ENCODE measurements around the gene MPDU1. TPM values are rescaled to one million over a fixed set of nuclear protein-coding genes. Genes with fewer than 3 reads are reported as not detected.
A peak's percentile ranks its signal among the peaks of the same experiment; 100 is the strongest.

MPDU1 gene
- total RNA-seq, 2 experiments from 2014 or later = 51.7 to 77.0 TPM

GRCh38 chr17:7574176-7574953, 9.3 kb upstream of the MPDU1 start:
- intact Hi-C loops (cut with DNase I, micrococcal nuclease) = loop anchor here (5.0 to 10.0 kb wide), 4 partner anchors 322 to 580 kb away; partner anchors contain the start of genes PER1 (in 2 of the 2), CTDNEP1 (in 1 of the 2), ELP5 (in 1 of the 2) and SLC16A11 (in 1 of the 2)
- no peaks in the 10 kb centered on the region for H3K9me3 Mint-ChIP-seq (ENCODE audit: low read depth)
- CTCF ChIA-PET = interaction anchor here (0.7 to 1.8 kb wide), 5 partner anchors 9 to 199 kb away, joined by 3 to 10 read pairs (median 3); partner anchors contain the start of genes MPDU1 and WRAP53

GRCh38 chr17:7575481-7575883, 8.2 kb upstream of the MPDU1 start:
- Mint-ChIP-seq H3K27me3 (no peaks in the 10 kb centered on the region), H3K27ac (peak overlapping the region; percentile 99), H3K4me1 (peaks cover 75% of the 10 kb centered on the region), H3K9me3 (ENCODE audit: low read depth) (no peaks in the 10 kb centered on the region), H3K4me3 (peak overlapping the region; percentile 94), H3K36me3 (ENCODE audit: low read depth) (peaks cover 87% of the 10 kb centered on the region)
- no peak for DNase-seq
- POLR2A ChIA-PET = interaction anchor here (0.7 to 1.0 kb wide), 6 partner anchors 8 to 292 kb away, joined by 3 to 7 read pairs (median 3); partner anchors contain the start of genes FXR2, MPDU1 and TMEM102
- CTCF ChIA-PET = interaction anchor here (1.0 to 1.8 kb wide), 3 partner anchors 8 to 178 kb away, joined by 4 to 10 read pairs (median 9); partner anchors contain the start of gene MPDU1
- ATAC-seq = no peak
- intact Hi-C loops (cut with DNase I, micrococcal nuclease) = loop anchor here (10.0 kb wide), 2 partner anchors 531 to 579 kb away; partner anchors contain the start of genes PER1 (in 1 of the 2) and SLC16A11 (in 1 of the 2)

More at GRCh38 chr17:7574176-7574953, 9.3 kb upstream of the MPDU1 start:
- Mint-ChIP-seq H3K27me3 (no peaks in the 10 kb centered on the region), H3K27ac (peak overlapping the region; percentile 99), H3K4me1 (peaks cover 65% of the 10 kb centered on the region), H3K4me3 (peak overlapping the region; percentile 94), H3K36me3 (ENCODE audit: low read depth) (peaks cover 88% of the 10 kb centered on the region)
- no peak for DNase-seq
- no peak for ATAC-seq
- POLR2A ChIA-PET = interaction anchor here (0.7 to 2.6 kb wide), 8 partner anchors 10 to 268 kb away, joined by 3 to 43 read pairs (median 6); partner anchors contain the start of genes MPDU1, NEURL4, TMEM102 and TMEM256

DNA sequence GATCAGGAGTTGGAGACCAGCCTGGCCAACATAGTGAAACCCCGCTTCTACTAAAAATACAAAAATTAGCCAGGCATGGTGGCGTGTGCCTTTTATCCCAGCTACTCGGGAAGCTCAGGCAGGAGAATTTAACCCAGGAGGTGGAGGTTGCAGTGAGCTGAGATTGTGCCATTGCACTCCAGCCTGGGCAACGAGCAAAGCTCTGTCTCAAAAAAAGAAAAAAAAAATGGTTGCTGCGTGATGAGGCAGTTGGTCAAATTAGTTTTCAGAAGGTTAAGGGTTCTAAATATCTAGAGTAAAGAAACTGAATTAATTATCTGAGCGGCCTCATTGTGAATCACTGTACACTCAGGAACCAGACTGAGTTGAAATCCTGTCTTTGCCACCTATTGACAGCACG, 7.7 kb upstream of the MPDU1 start:
- no peak for DNase-seq
- intact Hi-C loops (cut with DNase I, micrococcal nuclease) = loop anchor here (10.0 kb wide), 2 partner anchors 531 to 579 kb away; partner anchors contain the start of genes PER1 (in 1 of the 2) and SLC16A11 (in 1 of the 2)
- POLR2A ChIA-PET = interaction anchor here (0.7 to 1.0 kb wide), 7 partner anchors 8 to 293 kb away, joined by 3 to 7 read pairs (median 3); partner anchors contain the start of genes FXR2, MPDU1 and TMEM102
- H3K9me3 Mint-ChIP-seq (ENCODE audit: low read depth) = no peaks in the 10 kb centered on the region
- H3K27me3 Mint-ChIP-seq = no peaks in the 10 kb centered on the region
- H3K36me3 Mint-ChIP-seq (ENCODE audit: low read depth) = peaks cover 85% of the 10 kb centered on the region
- peak overlapping the region; percentile 99 for H3K27ac Mint-ChIP-seq
- peaks cover 77% of the 10 kb centered on the region for H3K4me1 Mint-ChIP-seq
- CTCF ChIA-PET = interaction anchor here (1.0 to 1.7 kb wide), 3 partner anchors 13 to 178 kb away, joined by 4 to 9 read pairs (median 4); no protein-coding TSS in a partner anchor
- no peak for ATAC-seq
- peak overlapping the region; percentile 94 for H3K4me3 Mint-ChIP-seq

DNA sequence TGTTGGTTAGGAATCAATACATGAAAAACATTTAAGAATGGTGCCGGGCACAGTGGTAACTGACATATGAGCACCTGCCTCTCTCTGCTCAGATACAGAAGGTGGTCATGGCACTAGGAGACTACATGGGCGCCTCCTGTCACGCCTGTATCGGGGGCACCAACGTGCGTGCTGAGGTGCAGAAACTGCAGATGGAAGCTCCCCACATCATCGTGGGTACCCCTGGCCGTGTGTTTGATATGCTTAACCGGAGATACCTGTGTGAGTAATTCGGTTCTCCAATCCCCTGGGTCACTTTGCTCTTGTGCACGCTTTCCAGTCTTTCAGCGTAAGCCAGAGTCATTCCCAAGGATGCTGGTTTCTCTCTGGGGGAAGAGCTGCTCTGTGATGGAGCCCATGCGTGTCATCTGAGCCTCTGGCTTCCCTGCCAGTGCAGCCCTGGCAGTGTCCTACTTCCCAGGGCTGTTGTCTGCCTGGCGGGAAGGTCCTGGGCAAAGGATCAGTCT, 7.2 kb upstream of the MPDU1 start:
- intact Hi-C loops (cut with DNase I, micrococcal nuclease) = loop anchor here (10.0 kb wide), 2 partner anchors 532 to 578 kb away; partner anchors contain the start of genes PER1 (in 1 of the 2) and SLC16A11 (in 1 of the 2)

GRCh38 chr17:7577327-7578199, 6.1 kb upstream of the MPDU1 start:
- Mint-ChIP-seq H3K27ac (peak overlapping the region; percentile 99), H3K36me3 (ENCODE audit: low read depth) (peaks cover 81% of the 10 kb centered on the region), H3K9me3 (ENCODE audit: low read depth) (no peaks in the 10 kb centered on the region), H3K4me1 (peaks cover 82% of the 10 kb centered on the region), H3K4me3 (peak overlapping the region; percentile 94), H3K27me3 (no peaks in the 10 kb centered on the region)
- DNase-seq (no peak), ATAC-seq (no peak)
- ChIA-PET POLR2A (interaction anchor here (0.6 to 3.9 kb wide), 2 partner anchors 84 to 110 kb away, joined by 3 to 25 read pairs; partner anchors contain the start of genes TP53 and WRAP53), CTCF (interaction anchor here (0.7 to 1.5 kb wide), 2 partner anchors 82 to 141 kb away, joined by 3 to 4 read pairs; no protein-coding TSS in a partner anchor)
- intact Hi-C loops (cut with DNase I, micrococcal nuclease) = loop anchor here (10.0 kb wide), 2 partner anchors 533 to 577 kb away; partner anchors contain the start of genes PER1 (in 1 of the 2) and SLC16A11 (in 1 of the 2)

More for the DNA sequence above, 7.2 kb upstream of the MPDU1 start:
- peak overlapping the region; percentile 94 for H3K4me3 Mint-ChIP-seq
- no peaks in the 10 kb centered on the region for H3K9me3 Mint-ChIP-seq (ENCODE audit: low read depth)
- DNase-seq (no peak), ATAC-seq (no peak)
- POLR2A ChIA-PET = interaction anchor here (0.7 to 1.0 kb wide), 3 partner anchors 38 to 268 kb away, joined by 3 to 4 read pairs (median 3); partner anchors contain the start of gene FXR2
- H3K27me3 Mint-ChIP-seq = no peaks in the 10 kb centered on the region
- peak overlapping the region; percentile 99 for H3K27ac Mint-ChIP-seq
- H3K4me1 Mint-ChIP-seq = peaks cover 79% of the 10 kb centered on the region
- CTCF ChIA-PET = interaction anchor here (0.7 to 1.7 kb wide), 4 partner anchors 12 to 179 kb away, joined by 3 to 9 read pairs (median 4); no protein-coding TSS in a partner anchor
- H3K36me3 Mint-ChIP-seq (ENCODE audit: low read depth) = peaks cover 84% of the 10 kb centered on the region

GRCh38 chr17:7579001-7579833, 4.4 kb upstream of the MPDU1 start, which contains the start of gene CD68:
Gene CD68 (plus strand): TSS chr17:7579638. CDS start chr17:7579678, 40 bp downstream.
- no peaks in the 10 kb centered on the region for H3K27me3 Mint-ChIP-seq
- H3K27ac Mint-ChIP-seq = peak within 1 kb of the TSS; percentile 94
- DNase-seq (peak; percentile 86), ATAC-seq (peak; percentile 73)
- H3K9me3 Mint-ChIP-seq (ENCODE audit: low read depth) = no peaks in the 10 kb centered on the region
- intact Hi-C loops (cut with DNase I, micrococcal nuclease) = loop anchor here (10.0 kb wide), 2 partner anchors 534 to 576 kb away; partner anchors contain the start of genes PER1 (in 1 of the 2) and SLC16A11 (in 1 of the 2)
- H3K4me1 Mint-ChIP-seq = peaks cover 82% of the 10 kb centered on the region
- peaks cover 67% of the 10 kb centered on the region for H3K36me3 Mint-ChIP-seq (ENCODE audit: low read depth)
- ChIA-PET POLR2A (interaction anchor here (0.7 to 3.9 kb wide), 6 partner anchors 11 to 337 kb away, joined by 3 to 25 read pairs (median 3); partner anchors contain the start of genes GABARAP, SOX15, TP53 and WRAP53), CTCF (interaction anchor here (0.9 to 1.6 kb wide), 5 partner anchors 10 to 282 kb away, joined by 3 to 8 read pairs (median 5); partner anchors contain the start of gene SOX15)
- H3K4me3 Mint-ChIP-seq = peak within 1 kb of the TSS; percentile 56

GRCh38 chr17:7579834-7580603, 3.6 kb upstream of the MPDU1 start:
- ChIA-PET POLR2A (interaction anchor here (0.6 to 3.9 kb wide), 8 partner anchors 10 to 338 kb away, joined by 3 to 25 read pairs (median 3); partner anchors contain the start of genes GABARAP, NEURL4, SOX15 and TP53), CTCF (interaction anchor here (0.7 to 1.6 kb wide), 8 partner anchors 9 to 283 kb away, joined by 3 to 8 read pairs (median 4); partner anchors contain the start of genes SOX15 and TNFSF12)
- Mint-ChIP-seq H3K4me3 (peak overlapping the region; percentile 56), H3K27ac (peak overlapping the region; percentile 94), H3K4me1 (peaks cover 80% of the 10 kb centered on the region), H3K36me3 (ENCODE audit: low read depth) (peaks cover 64% of the 10 kb centered on the region), H3K9me3 (ENCODE audit: low read depth) (no peaks in the 10 kb centered on the region), H3K27me3 (no peaks in the 10 kb centered on the region)
- intact Hi-C loops (cut with DNase I, micrococcal nuclease) = loop anchor here (5.0 to 10.0 kb wide), 3 partner anchors 352 to 575 kb away; partner anchors contain the start of genes CNTROB (in 1 of the 2), PER1 (in 1 of the 2), SLC16A11 (in 1 of the 2) and TRAPPC1 (in 1 of the 2)
- no peak for ATAC-seq
- peak; percentile 55 for DNase-seq
